H1 (cell line): ENCODE measurements around the gene QSOX1. TPM values are rescaled to one million over a fixed set of nuclear protein-coding genes. Genes with fewer than 3 reads are reported as not detected.

Source experiments
- CTCF ChIA-PET: fragments of 300-600 bp; sonication (Branson Sonifier 250); formaldehyde crosslinking; loops from one replicate; lab custom pipeline; 2021; ENCODE audit not compliant: partially characterized antibody; lab: Charles Lee
- POLR2A ChIA-PET: fragments of 300-600 bp; sonication (Branson Sonifier 250); formaldehyde crosslinking; loops from one replicate; lab custom pipeline; 2021; ENCODE audit warnings: inconsistent platforms; ENCODE audit not compliant: partially characterized antibody; lab: Charles Lee
- DNase-seq, 2 experiments: peaks; one replicate each; pipeline versions ENCODE4 v3.0.0 to v3.0.0-alpha.2; 2010 to 2022; ENCODE audit warnings: low spot score in 2 of 2, low read depth in 1 of 2, mixed read lengths in 1 of 2
- FAIRE-seq: peaks from 2 replicates; lab custom pipeline; 2011; peaks lifted over from hg19 to GRCh38; lab: Jason Lieb, UNC
- H2AFZ ChIP-seq: 2 replicates; pipeline ENCODE4 v1.8.1; 2012; ENCODE audit warnings: low read length, inconsistent platforms
- H2AK5ac ChIP-seq: 2 replicates; pipeline ENCODE4 v1.6.1; 2013; ENCODE audit warnings: low read depth, low read length
- H2BK120ac ChIP-seq: replicated peaks from 2 replicates; pipeline ENCODE3; 2013; ENCODE audit warnings: low read depth, low read length, inconsistent platforms
- H2BK12ac ChIP-seq: 2 replicates; pipeline ENCODE4 v1.6.1; 2013; ENCODE audit warnings: low read depth, low read length
- H2BK15ac ChIP-seq: 2 replicates; pipeline ENCODE4 v1.6.1; 2013; ENCODE audit warnings: low read length
- H2BK20ac ChIP-seq: 2 replicates; pipeline ENCODE4 v1.6.1; 2013; ENCODE audit warnings: low read length
- H2BK5ac ChIP-seq: 2 replicates; pipeline ENCODE4 v1.6.1; 2013; ENCODE audit warnings: low read depth, low read length
- H3K14ac ChIP-seq: 2 replicates; pipeline ENCODE4 v1.6.1; 2013; ENCODE audit warnings: inconsistent platforms; ENCODE audit not compliant: insufficient read length
- H3K18ac ChIP-seq: 2 replicates; pipeline ENCODE4 v1.6.1; 2013; ENCODE audit warnings: low read length; ENCODE audit errors: extremely low read depth
- H3K23ac ChIP-seq: 2 replicates; pipeline ENCODE4 v1.6.1; 2013; ENCODE audit warnings: inconsistent platforms; ENCODE audit not compliant: insufficient read length
- H3K23me2 ChIP-seq: 2 replicates; pipeline ENCODE4 v1.6.1; 2013; ENCODE audit warnings: low read depth, low read length
- H3K27ac ChIP-seq: 2 replicates; pipeline ENCODE4 v1.6.1; 2011; ENCODE audit warnings: low read depth, low read length, inconsistent platforms
- H3K27me3 ChIP-seq, 4 experiments: replicated peaks in 1 of 4; 1 replicate in 1 of 4; 2 replicates in 3 of 4; pipeline versions ENCODE4 v1.6.1 to v1.8.1; 2011 to 2013; ENCODE audit warnings: low read length in 3 of 4, mild to moderate bottlenecking in 3 of 4, inconsistent platforms in 2 of 4, mixed read lengths in 2 of 4, moderate library complexity in 1 of 4; ENCODE audit not compliant: control insufficient read depth in 3 of 4, insufficient read depth in 3 of 4; ENCODE audit errors: extremely low read depth in 1 of 4
- H3K36me3 ChIP-seq, 4 experiments: 2 replicates each; pipeline versions ENCODE4 v1.6.1 to v1.8.1; 2011 to 2013; ENCODE audit warnings: mild to moderate bottlenecking in 4 of 4, low read length in 3 of 4, moderate library complexity in 2 of 4, control low read depth in 1 of 4, inconsistent platforms in 1 of 4; ENCODE audit not compliant: insufficient read depth in 4 of 4, control insufficient read depth in 2 of 4
- H3K4ac ChIP-seq: replicated peaks from 2 replicates; pipeline ENCODE3; 2013; ENCODE audit warnings: low read length, low read depth, mixed read lengths, inconsistent platforms; ENCODE audit not compliant: insufficient read length
- H3K4me1 ChIP-seq, 4 experiments: replicated peaks in 1 of 4; 1 replicate in 1 of 4; 2 replicates in 3 of 4; pipeline versions ENCODE4 v1.6.1 to v1.8.1; 2011 to 2013; ENCODE audit warnings: low read length in 3 of 4, inconsistent platforms in 2 of 4, mixed read lengths in 1 of 4; ENCODE audit not compliant: insufficient read depth in 4 of 4, control insufficient read depth in 3 of 4
- H3K4me2 ChIP-seq, 2 experiments: 2 replicates each; pipeline versions ENCODE4 v1.6.1 to v1.8.1; 2011 to 2013; ENCODE audit warnings: low read depth in 2 of 2, low read length in 2 of 2, control low read depth in 1 of 2, inconsistent platforms in 1 of 2, mild to moderate bottlenecking in 1 of 2; ENCODE audit not compliant: insufficient read depth in 1 of 2
- H3K4me3 ChIP-seq, 4 experiments: fragments of 200-600, 300-600 bp in 1 of 4; sonication (generic), shearing (Covaris generic), sonication (Bioruptor Twin) in 1 of 4; 2 replicates each; pipeline versions ENCODE4 v1.5.1 to v1.8.1; 2011 to 2016; ENCODE audit warnings: low read length in 4 of 4, low read depth in 3 of 4, control low read depth in 2 of 4, inconsistent platforms in 2 of 4, mild to moderate bottlenecking in 2 of 4, mixed read lengths in 1 of 4, moderate library complexity in 1 of 4; ENCODE audit not compliant: insufficient read depth in 2 of 4; ENCODE audit errors: extremely low read depth in 1 of 4
- H3K56ac ChIP-seq: replicated peaks from 2 replicates; pipeline ENCODE3; 2013; ENCODE audit warnings: low read depth, mild to moderate bottlenecking, mixed read lengths, low read length, inconsistent platforms; ENCODE audit not compliant: insufficient read length
- H3K79me1 ChIP-seq: 2 replicates; pipeline ENCODE4 v1.6.1; 2013; ENCODE audit warnings: low read depth, low read length, control low read depth
- H3K79me2 ChIP-seq, 2 experiments: 2 replicates each; pipeline versions ENCODE4 v1.6.1 to v1.8.1; 2012 to 2013; ENCODE audit warnings: low read length in 2 of 2, mild to moderate bottlenecking in 2 of 2, inconsistent platforms in 1 of 2; ENCODE audit not compliant: insufficient read depth in 2 of 2, control insufficient read depth in 1 of 2
- H3K9ac ChIP-seq, 4 experiments: replicated peaks in 1 of 4; 1 replicate in 1 of 4; 2 replicates in 3 of 4; pipeline versions ENCODE4 v1.6.1 to v1.8.1; 2011 to 2013; ENCODE audit warnings: low read depth in 3 of 4, low read length in 3 of 4, control low read depth in 2 of 4, mild to moderate bottlenecking in 2 of 4, moderate library complexity in 2 of 4, inconsistent platforms in 1 of 4; ENCODE audit errors: extremely low read depth in 1 of 4
- H3K9me3 ChIP-seq, 2 experiments: 2 replicates each; pipeline versions ENCODE4 v1.6.1 to v1.8.1; 2012 to 2013; ENCODE audit warnings: mild to moderate bottlenecking in 2 of 2, moderate library complexity in 2 of 2, control low read depth in 1 of 2, inconsistent platforms in 1 of 2, low read depth in 1 of 2, low read length in 1 of 2, mixed read lengths in 1 of 2; ENCODE audit not compliant: insufficient read depth in 2 of 2
- H4K20me1 ChIP-seq, 2 experiments: replicated peaks in 1 of 2; 2 replicates each; pipeline versions ENCODE3 to v1.8.1; 2011 to 2013; ENCODE audit warnings: inconsistent platforms in 2 of 2, low read length in 2 of 2, mild to moderate bottlenecking in 1 of 2; ENCODE audit not compliant: insufficient read depth in 2 of 2, control insufficient read depth in 1 of 2
- H4K5ac ChIP-seq: 2 replicates; pipeline ENCODE4 v1.6.1; 2013; ENCODE audit warnings: low read length, low read depth, mixed read lengths, inconsistent platforms; ENCODE audit not compliant: insufficient read length
- H4K8ac ChIP-seq: 2 replicates; pipeline ENCODE4 v1.8.0; 2013; ENCODE audit warnings: mild to moderate bottlenecking, moderate library complexity, low read length, inconsistent platforms; ENCODE audit not compliant: insufficient read depth; ENCODE audit errors: extremely low read depth
- H4K91ac ChIP-seq: replicated peaks from 2 replicates; pipeline ENCODE3; 2013; ENCODE audit warnings: low read length, mixed read lengths, inconsistent platforms; ENCODE audit not compliant: insufficient read length
- ASH2L ChIP-seq: fragments of 200-600, 300-600 bp; sonication (generic); IDR thresholded peaks from one replicate; pipeline ENCODE4 v1.7.1; 2017; ENCODE audit warnings: low read length
- CHD2 ChIP-seq: IDR thresholded peaks from 2 replicates; pipeline ENCODE4 v1.6.1; 2012; ENCODE audit warnings: low read length, improper control_type of control experiment
- CREB1 ChIP-seq: IDR thresholded peaks from 2 replicates; pipeline ENCODE4 v1.6.1; 2012; ENCODE audit warnings: inconsistent platforms
- CTBP2 ChIP-seq: IDR thresholded peaks from 2 replicates; pipeline ENCODE4 v1.7.0; 2011; ENCODE audit warnings: borderline replicate concordance, mild to moderate bottlenecking, moderate library complexity, mixed read lengths, low read length; ENCODE audit not compliant: insufficient read depth, insufficient read length
- FOSL1 ChIP-seq: IDR thresholded peaks from 2 replicates; pipeline ENCODE4 v1.6.1; 2011; ENCODE audit warnings: mild to moderate bottlenecking, low read depth, low read length, moderate library complexity; ENCODE audit not compliant: insufficient read depth
- GABPA ChIP-seq: IDR thresholded peaks from 2 replicates; pipeline ENCODE4 v1.6.1; 2011; ENCODE audit warnings: mild to moderate bottlenecking, low read length, moderate library complexity, borderline replicate concordance; ENCODE audit not compliant: insufficient read depth
- KDM5A ChIP-seq: fragments of 200-600 bp; IDR thresholded peaks from 2 replicates; pipeline ENCODE4 v1.7.1; 2012; ENCODE audit warnings: mild to moderate bottlenecking, low read length, inconsistent platforms, mixed read lengths
- SIRT6 ChIP-seq: IDR thresholded peaks from one replicate; pipeline ENCODE4 v1.7.1; 2012; ENCODE audit warnings: low read length, inconsistent platforms
- SIX5 ChIP-seq: IDR thresholded peaks from 2 replicates; pipeline ENCODE4 v1.6.1; 2011; ENCODE audit warnings: mild to moderate bottlenecking, low read depth, low read length
- SUZ12 ChIP-seq: fragments of 200-600 bp; sonication (generic); IDR thresholded peaks from 2 replicates; pipeline ENCODE4 v1.6.1; 2012; ENCODE audit warnings: mild to moderate bottlenecking, inconsistent platforms, low read length, moderate library complexity, mixed read lengths
- TAF7 ChIP-seq: optimal IDR thresholded peaks from 2 replicates; pipeline ENCODE3; 2011; ENCODE audit warnings: low read depth, mild to moderate bottlenecking, inconsistent platforms, low read length, moderate library complexity, borderline replicate concordance
- TEAD4 ChIP-seq: IDR thresholded peaks from 2 replicates; pipeline ENCODE4 v1.6.1; 2012; ENCODE audit warnings: low read depth, low read length, inconsistent platforms, mixed read lengths
- YY1 ChIP-seq: IDR thresholded peaks from 2 replicates; pipeline ENCODE4 v1.6.1; 2011; ENCODE audit warnings: low read depth, mild to moderate bottlenecking, low read length
- WGBS, 2 experiments: shearing (Covaris generic) in 1 of 2; methylation state at CpG; one replicate each; pipeline versions ENCODE4 v1.1.6 to v1.1.7; 2013 to 2015; ENCODE audit warnings: low lambda C conversion rate in 2 of 2, mixed read lengths in 2 of 2, inconsistent platforms in 1 of 2, low coverage in 1 of 2, missing lambda C conversion rate in 1 of 2; ENCODE audit not compliant: insufficient replicate concordance in 2 of 2, insufficient coverage in 1 of 2, insufficient read length in 1 of 2; ENCODE audit errors: extremely low coverage in 1 of 2, missing lambda C conversion rate in 1 of 2; 5-methylcytosine and 5-hydroxymethylcytosine counted together
- polyA plus RNA-seq, 7 experiments: library from polyadenylated mRNA; depleted of rRNA in 3 of 7; stranded (reverse) in 5 of 7; unstranded in 2 of 7; fragments of >200 nt in 5 of 7; fragments of 200-250 nt in 2 of 7; gene quantifications; 1 replicate in 5 of 7; 2 replicates in 1 of 7; 4 replicates in 1 of 7; pipeline versions ENCODE4 v1.2.1 to v1.2.3, GENCODE V29; 2011 to 2013; ENCODE audit warnings: missing spikeins in 2 of 7, mixed read lengths in 2 of 7
- total RNA-seq: library from RNA; stranded (reverse); fragmentation: NEBNext Ultra II Directional; extraction: Animal tissue kit (Norgen Biotek cat#: 25700); gene quantifications from 2 replicates; pipeline ENCODE4 v1.2.1, GENCODE V29; 2021
- TF ChIP-seq, protein P1 (sequence below): IDR thresholded peaks from 2 replicates; pipeline ENCODE4 v1.6.1; 2012; ENCODE audit warnings: low read length, inconsistent platforms

The QSOX1 gene
- total and polyA plus RNA-seq, 2 of the 8 experiments (the other 6 are each of a cell fraction or from before 2014, with no cell fraction given), result 97.7 to 123 TPM

DNA sequence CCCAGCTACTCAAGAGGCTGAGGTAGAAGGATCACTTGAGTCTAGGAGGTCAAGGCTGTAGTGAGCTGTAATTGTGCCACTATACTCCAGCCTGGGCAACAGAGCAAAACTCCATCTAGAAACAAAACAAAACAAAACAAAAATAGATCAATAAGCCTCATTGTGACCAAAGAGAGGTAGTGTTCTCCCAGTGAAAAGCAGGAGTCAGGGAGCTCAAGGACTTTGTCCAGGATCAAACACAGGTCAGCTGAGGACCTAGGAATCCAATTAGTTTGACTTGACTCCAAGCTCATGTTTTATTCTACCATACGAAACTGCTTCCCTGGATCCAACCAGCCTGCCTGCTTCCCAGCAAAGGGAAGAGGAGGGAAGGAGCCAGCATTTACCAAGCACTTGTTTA is 21.5 kb upstream of the QSOX1 start:
- CTCF ChIA-PET, result interaction anchor here (0.6 to 2.1 kb wide), 4 partner anchors 8 to 1679 kb away, joined by 3 to 5 read pairs (median 4); no protein-coding TSS in a partner anchor
- TF ChIP-seq CTBP2 (no peak), TAF7 (no peak), YY1 (no peak), CREB1 (no peak), GABPA (no peak), SUZ12 (no peak), SIRT6 (no peak), KDM5A (no peak), CHD2 (no peak), FOSL1 (no peak), TEAD4 (no peak), SIX5 (no peak), ASH2L (no peak)
- TF ChIP-seq, protein P1, sequence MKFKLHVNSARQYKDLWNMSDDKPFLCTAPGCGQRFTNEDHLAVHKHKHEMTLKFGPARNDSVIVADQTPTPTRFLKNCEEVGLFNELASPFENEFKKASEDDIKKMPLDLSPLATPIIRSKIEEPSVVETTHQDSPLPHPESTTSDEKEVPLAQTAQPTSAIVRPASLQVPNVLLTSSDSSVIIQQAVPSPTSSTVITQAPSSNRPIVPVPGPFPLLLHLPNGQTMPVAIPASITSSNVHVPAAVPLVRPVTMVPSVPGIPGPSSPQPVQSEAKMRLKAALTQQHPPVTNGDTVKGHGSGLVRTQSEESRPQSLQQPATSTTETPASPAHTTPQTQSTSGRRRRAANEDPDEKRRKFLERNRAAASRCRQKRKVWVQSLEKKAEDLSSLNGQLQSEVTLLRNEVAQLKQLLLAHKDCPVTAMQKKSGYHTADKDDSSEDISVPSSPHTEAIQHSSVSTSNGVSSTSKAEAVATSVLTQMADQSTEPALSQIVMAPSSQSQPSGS, result no peak

More for the DNA sequence above, 21.5 kb upstream of the QSOX1 start:
- no peak overlapping the region for H2BK120ac ChIP-seq
- H3K23ac ChIP-seq, result no peak overlapping the region
- 0 out of 2 replicates have a peak overlapping the region, but pooled peaks have one; percentile 0 for H2AFZ ChIP-seq
- H3K9me3 ChIP-seq, result no peaks in the 10 kb centered on the region
- H3K27ac ChIP-seq, result no peak overlapping the region
- no peak for FAIRE-seq
- H3K4me2 ChIP-seq, result no peak overlapping the region
- no peak overlapping the region for H3K4ac ChIP-seq
- no peaks in the 10 kb centered on the region for H3K36me3 ChIP-seq
- no peak overlapping the region for H3K14ac ChIP-seq
- H2BK5ac ChIP-seq, result no peak overlapping the region
- H3K23me2 ChIP-seq, result no peaks in the 10 kb centered on the region
- no peak for DNase-seq
- H3K56ac ChIP-seq, result no peak overlapping the region
- 88% methylated on average over 1 of the region's 1 CpG; no CpG with 5 or more reads in 1 of the 2 experiments for WGBS, 2 experiments
- no peak overlapping the region for H4K8ac ChIP-seq
- POLR2A ChIA-PET, result interaction anchor here (0.8 kb wide), 1 partner anchor 22 kb away, joined by 3 read pairs; the partner anchor contains the start of gene QSOX1
- no peak overlapping the region for H2BK15ac ChIP-seq
- no peaks in the 10 kb centered on the region; a peak in 2 of 7 replicates for H3K27me3 ChIP-seq
- no peak overlapping the region for H3K9ac ChIP-seq
- no peaks in the 10 kb centered on the region for H4K20me1 ChIP-seq
- no peak overlapping the region for H4K5ac ChIP-seq
- H3K4me1 ChIP-seq, result no peaks in the 10 kb centered on the region; a peak in 1 of 7 replicates
- H3K18ac ChIP-seq, result no peak overlapping the region
- H4K91ac ChIP-seq, result no peak overlapping the region
- no peaks in the 10 kb centered on the region for H3K79me1 ChIP-seq
- H3K79me2 ChIP-seq, result no peaks in the 10 kb centered on the region
- H2AK5ac ChIP-seq, result no peak overlapping the region
- no peak overlapping the region for H2BK20ac ChIP-seq
- H3K4me3 ChIP-seq, result no peak overlapping the region
- no peak overlapping the region for H2BK12ac ChIP-seq
